OCI-LY7 (cell line): ENCODE measurements around the gene POLR2H. TPM values are rescaled to one million over a fixed set of nuclear protein-coding genes. Genes with fewer than 3 reads are reported as not detected.

Experiments
- BruUV-seq: library from RNA; stranded (reverse); fragments of 400-500 nt; replicated peaks from 2 replicates; lab custom pipeline; 2021; lab: Mats Ljungman, UMichigan
- CTCF ChIA-PET: fragments of 300-600 bp; sonication (Branson Sonifier 250); formaldehyde crosslinking; loops from one replicate; lab custom pipeline; 2022; ENCODE audit warnings: antibody characterized with exemption; ENCODE audit not compliant: unreplicated experiment; lab: Charles Lee
- POLR2A ChIA-PET: fragments of 300-600 bp; sonication (Branson Sonifier 250); formaldehyde crosslinking; loops from one replicate; lab custom pipeline; 2022; ENCODE audit warnings: antibody characterized with exemption; lab: Charles Lee
- DNase-seq: peaks from one replicate; pipeline ENCODE4 v3.0.0-alpha.2; 2015; ENCODE audit warnings: low spot score
- H2AFZ ChIP-seq: fragments of 200-600 bp; sonication (generic), shearing (Covaris generic); 2 replicates; pipeline ENCODE4 v1.6.1; 2014; ENCODE audit warnings: mild to moderate bottlenecking, antibody characterized with exemption, low read length, moderate library complexity
- H3K27ac ChIP-seq: fragments of 200-600 bp; sonication (generic); 2 replicates; pipeline ENCODE4 v1.5.1; 2014; ENCODE audit warnings: mixed run types, low read depth, mild to moderate bottlenecking, moderate library complexity, low read length, inconsistent platforms; ENCODE audit not compliant: poor library complexity, severe bottlenecking
- H3K36me3 ChIP-seq: fragments of 200-600 bp; sonication (generic); 2 replicates; pipeline ENCODE4 v1.6.1; 2014; ENCODE audit warnings: mild to moderate bottlenecking, antibody characterized with exemption, low read length, moderate library complexity, mixed read lengths; ENCODE audit not compliant: insufficient read depth
- H3K4me1 ChIP-seq: fragments of 200-600 bp; sonication (generic); 2 replicates; pipeline ENCODE4 v1.5.1; 2014; ENCODE audit warnings: mild to moderate bottlenecking, low read length; ENCODE audit not compliant: insufficient read depth, poor library complexity, severe bottlenecking
- H3K4me2 ChIP-seq: fragments of 200-600 bp; sonication (generic); 2 replicates; pipeline ENCODE4 v1.6.1; 2014; ENCODE audit warnings: mild to moderate bottlenecking, low read length
- H3K4me3 ChIP-seq: fragments of 200-600 bp; sonication (generic); 2 replicates; pipeline ENCODE4 v1.5.1; 2014; ENCODE audit warnings: mild to moderate bottlenecking, low read depth, low read length; ENCODE audit not compliant: poor library complexity, severe bottlenecking
- H3K79me2 ChIP-seq: fragments of 200-600 bp; sonication (generic); 2 replicates; pipeline ENCODE4 v1.6.1; 2016; ENCODE audit warnings: low read depth, mild to moderate bottlenecking, low read length, moderate library complexity, mixed read lengths; ENCODE audit not compliant: insufficient read depth
- H3K9me2 ChIP-seq: fragments of 200-600 bp; sonication (generic); 2 replicates; pipeline ENCODE4 v1.6.1; 2016; ENCODE audit warnings: mild to moderate bottlenecking, low read length, mixed read lengths; ENCODE audit not compliant: insufficient read depth
- H3K9me3 ChIP-seq: fragments of 200-600 bp; sonication (generic); 2 replicates; pipeline ENCODE4 v1.6.1; 2014; ENCODE audit warnings: mild to moderate bottlenecking, mixed run types, low read length, mixed read lengths
- H4K20me1 ChIP-seq: fragments of 200-600 bp; sonication (generic); 2 replicates; pipeline ENCODE4 v1.6.1; 2014; ENCODE audit warnings: mild to moderate bottlenecking, antibody characterized with exemption, low read length, moderate library complexity, mixed read lengths; ENCODE audit not compliant: insufficient read depth
- EZH2phosphoT487 ChIP-seq: fragments of 200-600 bp; sonication (generic); IDR thresholded peaks from 2 replicates; pipeline ENCODE4 v1.6.1; 2018; ENCODE audit warnings: low read depth, borderline replicate concordance, mild to moderate bottlenecking, mixed run types, antibody characterized with exemption, low read length, moderate library complexity, mixed read lengths
- intact Hi-C: fragments of 100-400 bp; cut with micrococcal nuclease; formaldehyde crosslinking; loops from one replicate; pipeline ENCODE4 v1.10.0; 2022; ENCODE audit not compliant: unreplicated experiment
- total RNA-seq, 2 experiments: library from RNA; depleted of rRNA in 1 of 2; stranded (reverse); fragments of >200 nt in 1 of 2; shearing (Covaris generic) in 1 of 2; gene quantifications; 2 replicates each; pipeline ENCODE4 v1.2.3, GENCODE V29; 2014 to 2022
- TF ChIP-seq, protein P1 (sequence below): fragments of 200-600 bp; sonication (generic); conservative IDR thresholded peaks from 2 replicates; pipeline ENCODE4 v1.5.1; 2014; ENCODE audit warnings: mild to moderate bottlenecking, antibody characterized with exemption, low read length, moderate library complexity, mixed read lengths

The POLR2H gene
- total RNA-seq, 2 experiments from 2014 or later, result 80.1 to 85.8 TPM

DNA sequence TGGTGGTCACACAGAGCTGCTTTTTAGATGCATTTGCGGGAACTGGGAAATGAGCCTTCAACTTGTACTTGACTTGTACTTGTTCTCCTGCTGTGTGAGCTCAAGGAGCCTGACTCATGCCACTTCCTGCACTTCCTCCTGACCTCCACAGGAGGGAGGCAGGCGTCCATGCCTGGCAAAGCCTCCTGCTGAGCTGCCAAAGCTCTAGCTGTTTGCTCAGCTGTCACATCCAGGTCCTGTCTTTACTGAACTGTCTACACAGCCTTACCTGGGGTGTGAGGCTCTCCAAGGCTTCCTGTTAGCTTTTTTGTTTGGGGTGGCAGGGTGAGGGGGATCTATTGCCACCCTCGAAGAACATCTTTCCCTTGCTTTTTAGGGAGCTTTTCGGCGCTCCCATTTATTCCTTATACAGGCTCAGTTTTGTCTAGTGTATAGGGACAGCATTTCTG, 10.1 kb downstream of the POLR2H start:
- no TSS peak for BruUV-seq
- Histone ChIP-seq H3K27ac (no peak overlapping the region), H3K9me2 (no peaks in the 10 kb centered on the region), H3K36me3 (peaks cover 34% of the 10 kb centered on the region), H3K9me3 (no peaks in the 10 kb centered on the region), H3K4me3 (no peak overlapping the region), H3K79me2 (no peaks in the 10 kb centered on the region), H2AFZ (no peak overlapping the region), H4K20me1 (no peaks in the 10 kb centered on the region), H3K4me1 (peaks cover 6% of the 10 kb centered on the region), H3K4me2 (no peak overlapping the region)
- ChIA-PET POLR2A (interaction anchor here (0.7 kb wide), 1 partner anchor 461 kb away, joined by 3 read pairs; no protein-coding TSS in a partner anchor), CTCF (interaction anchor here (0.5 to 2.0 kb wide), 6 partner anchors 10 to 171 kb away, joined by 4 to 9 read pairs (median 4); no protein-coding TSS in a partner anchor)
- peak; percentile 81 for DNase-seq
- intact Hi-C loops, result loop anchor here (2.0 kb wide), 2 partner anchors 141 to 173 kb away; no protein-coding TSS in a partner anchor
- TF ChIP-seq EZH2phosphoT487, result no peak
- TF ChIP-seq, protein P1, sequence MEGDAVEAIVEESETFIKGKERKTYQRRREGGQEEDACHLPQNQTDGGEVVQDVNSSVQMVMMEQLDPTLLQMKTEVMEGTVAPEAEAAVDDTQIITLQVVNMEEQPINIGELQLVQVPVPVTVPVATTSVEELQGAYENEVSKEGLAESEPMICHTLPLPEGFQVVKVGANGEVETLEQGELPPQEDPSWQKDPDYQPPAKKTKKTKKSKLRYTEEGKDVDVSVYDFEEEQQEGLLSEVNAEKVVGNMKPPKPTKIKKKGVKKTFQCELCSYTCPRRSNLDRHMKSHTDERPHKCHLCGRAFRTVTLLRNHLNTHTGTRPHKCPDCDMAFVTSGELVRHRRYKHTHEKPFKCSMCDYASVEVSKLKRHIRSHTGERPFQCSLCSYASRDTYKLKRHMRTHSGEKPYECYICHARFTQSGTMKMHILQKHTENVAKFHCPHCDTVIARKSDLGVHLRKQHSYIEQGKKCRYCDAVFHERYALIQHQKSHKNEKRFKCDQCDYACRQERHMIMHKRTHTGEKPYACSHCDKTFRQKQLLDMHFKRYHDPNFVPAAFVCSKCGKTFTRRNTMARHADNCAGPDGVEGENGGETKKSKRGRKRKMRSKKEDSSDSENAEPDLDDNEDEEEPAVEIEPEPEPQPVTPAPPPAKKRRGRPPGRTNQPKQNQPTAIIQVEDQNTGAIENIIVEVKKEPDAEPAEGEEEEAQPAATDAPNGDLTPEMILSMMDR, result peak; percentile 87

DNA sequence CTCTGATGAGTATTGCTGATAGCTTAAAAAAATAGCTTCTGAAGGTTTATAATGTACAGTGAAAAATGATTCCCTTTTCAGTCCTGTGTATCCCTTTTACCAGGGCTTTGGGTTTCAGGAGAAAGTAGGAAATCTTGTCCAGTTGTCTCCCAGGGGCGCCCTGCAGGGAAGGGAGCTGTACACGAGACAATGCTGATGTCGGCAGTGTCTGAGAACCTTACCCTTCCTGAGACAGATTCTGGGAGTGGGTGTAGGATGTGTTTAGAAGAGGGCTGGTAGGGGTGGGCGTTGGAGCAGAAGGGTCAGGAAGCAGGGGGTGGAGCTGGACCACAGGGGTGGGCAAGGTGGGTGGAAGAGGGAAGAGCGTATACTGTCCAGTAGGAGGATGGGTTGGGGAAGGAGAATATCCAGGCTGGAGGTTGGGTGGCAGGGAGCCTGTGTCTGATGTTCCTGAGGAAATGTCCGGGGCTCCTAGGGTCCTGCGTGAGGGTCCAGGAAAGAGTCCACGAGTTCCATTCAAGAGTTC, 10.8 kb downstream of the POLR2H start:
- H2AFZ ChIP-seq, result no peak overlapping the region
- CTCF ChIA-PET, result interaction anchor here (1.2 to 2.0 kb wide), 2 partner anchors 142 to 169 kb away, joined by 4 to 9 read pairs; no protein-coding TSS in a partner anchor
- no peak overlapping the region for H3K27ac ChIP-seq
- no peak overlapping the region for H3K4me2 ChIP-seq
- DNase-seq, result no peak
- no peaks in the 10 kb centered on the region for H4K20me1 ChIP-seq
- TF ChIP-seq, protein P1, result no peak
- peaks cover 26% of the 10 kb centered on the region for H3K36me3 ChIP-seq
- H3K9me3 ChIP-seq, result no peaks in the 10 kb centered on the region
- no peaks in the 10 kb centered on the region for H3K9me2 ChIP-seq
- POLR2A ChIA-PET, result no interaction called here
- H3K4me3 ChIP-seq, result no peak overlapping the region
- no peaks in the 10 kb centered on the region for H3K79me2 ChIP-seq
- no TSS peak for BruUV-seq
- intact Hi-C loops, result no loop called here
- H3K4me1 ChIP-seq, result peaks cover 10% of the 10 kb centered on the region

DNA sequence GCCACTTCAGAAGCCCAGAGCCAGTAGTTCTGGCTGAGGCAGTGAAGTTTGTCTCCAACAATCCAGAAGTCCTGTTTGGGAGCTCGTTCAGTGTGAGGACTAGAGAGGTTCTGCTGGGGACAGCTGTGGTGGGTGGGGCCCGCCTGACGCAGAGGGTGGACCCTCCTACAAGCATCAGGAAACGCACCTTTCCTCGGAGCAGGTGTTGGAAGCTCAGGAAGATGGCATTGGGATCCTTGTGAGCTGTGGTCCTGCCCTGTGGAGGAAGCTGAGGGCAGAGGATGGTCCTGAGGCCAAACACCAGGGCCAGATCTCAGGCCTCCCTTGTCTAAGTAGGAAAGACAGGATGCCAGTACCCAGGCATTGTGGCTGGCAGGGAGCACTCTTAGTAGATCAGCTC, 11.4 kb downstream of the POLR2H start:
- BruUV-seq, result no TSS peak
- ChIA-PET POLR2A (no interaction called here), CTCF (interaction anchor here (2.0 kb wide), 1 partner anchor 141 kb away, joined by 9 read pairs; no protein-coding TSS in a partner anchor)
- Histone ChIP-seq H3K79me2 (no peaks in the 10 kb centered on the region), H3K9me3 (no peaks in the 10 kb centered on the region), H3K9me2 (no peaks in the 10 kb centered on the region), H3K4me1 (peaks cover 15% of the 10 kb centered on the region), H3K4me3 (no peak overlapping the region), H3K4me2 (no peak overlapping the region), H3K27ac (no peak overlapping the region), H3K36me3 (peaks cover 23% of the 10 kb centered on the region), H4K20me1 (no peaks in the 10 kb centered on the region), H2AFZ (no peak overlapping the region)
- no peak for TF ChIP-seq EZH2phosphoT487
- TF ChIP-seq, protein P1, result no peak
- intact Hi-C loops, result no loop called here
- DNase-seq, result no peak
